ENCODE data around the gene DRICH1. TPM values are rescaled to one million over a fixed set of nuclear protein-coding genes. Genes with fewer than 3 reads are reported as not detected.
"Not testable (repeated sequence)": the region's sequence is repeated elsewhere in the genome, so short reads cannot be mapped to it uniquely, and the experiment has no call there.

DRICH1 gene
- total RNA-seq, 1 experiment from 2014 or later = not detected

GRCh38 chr22:23628056-23628743 lies 3.9 kb downstream of the DRICH1 start:
- POLR2A ChIA-PET; H3K4me3 ChIP-seq (ENCODE audit: low read depth in 2 of 2, low read length in 2 of 2); ATAC-seq; H3K36me3 ChIP-seq (ENCODE audit: control insufficient read depth, insufficient read depth, low read length); H3K9me3 ChIP-seq (ENCODE audit: control insufficient read depth, insufficient read depth, low read depth, low read length); CTCF ChIA-PET; H3K4me1 ChIP-seq (ENCODE audit: control insufficient read depth, insufficient read depth, low read length); in situ Hi-C loops (cut with HindIII; ENCODE audit: low pct_unique_long_range_greater_than_20kb, low sequenced_read_pairs); H3K27ac ChIP-seq (ENCODE audit: low read length); DNase-seq (ENCODE audit: low read depth, low spot score); H3K27me3 ChIP-seq (ENCODE audit: control insufficient read depth, insufficient read depth, low read length); BruUV-seq (replicated peaks): not testable (repeated sequence)
- intact Hi-C loops (cut with micrococcal nuclease; ENCODE audit: unreplicated experiment) = loop anchor here (10.0 kb wide), 1 partner anchor 217 kb away; no protein-coding TSS in a partner anchor

GRCh38 chr22:23627401-23628055 lies 4.6 kb downstream of the DRICH1 start:
- H3K9me3 ChIP-seq (ENCODE audit: control insufficient read depth, insufficient read depth, low read depth, low read length); H3K27me3 ChIP-seq (ENCODE audit: control insufficient read depth, insufficient read depth, low read length); H3K27ac ChIP-seq (ENCODE audit: low read length); CTCF ChIA-PET; H3K36me3 ChIP-seq (ENCODE audit: control insufficient read depth, insufficient read depth, low read length); H3K4me3 ChIP-seq (ENCODE audit: low read depth in 2 of 2, low read length in 2 of 2); H3K4me1 ChIP-seq (ENCODE audit: control insufficient read depth, insufficient read depth, low read length); POLR2A ChIA-PET; BruUV-seq (replicated peaks); in situ Hi-C loops (cut with HindIII; ENCODE audit: low pct_unique_long_range_greater_than_20kb, low sequenced_read_pairs): not testable (repeated sequence)
- peak; percentile 64 for TF ChIP-seq CTCF (IDR thresholded peaks at IDR 0.05)
- ATAC-seq (peak; percentile 80), DNase-seq (ENCODE audit: low read depth, low spot score) (peak; percentile 5)
- intact Hi-C loops (cut with micrococcal nuclease; ENCODE audit: unreplicated experiment) = loop anchor here (10.0 kb wide), 1 partner anchor 217 kb away; no protein-coding TSS in a partner anchor

GRCh38 chr22:23626286-23626975 lies 5.7 kb downstream of the DRICH1 start:
- POLR2A ChIA-PET = no interaction called here
- BruUV-seq (replicated peaks) = no TSS peak
- intact Hi-C loops (cut with micrococcal nuclease; ENCODE audit: unreplicated experiment) = loop anchor here (10.0 kb wide), 1 partner anchor 218 kb away; no protein-coding TSS in a partner anchor

More at GRCh38 chr22:23626286-23626975, 5.7 kb downstream of the DRICH1 start:
- Histone ChIP-seq H3K36me3 (ENCODE audit: control insufficient read depth, insufficient read depth, low read length) (no peaks in the 10 kb centered on the region), H3K9me3 (ENCODE audit: control insufficient read depth, insufficient read depth, low read depth, low read length) (no peaks in the 10 kb centered on the region), H3K27ac (ENCODE audit: low read length) (no peak overlapping the region), H3K4me1 (ENCODE audit: control insufficient read depth, insufficient read depth, low read length) (no peaks in the 10 kb centered on the region), H3K27me3 (ENCODE audit: control insufficient read depth, insufficient read depth, low read length) (no peaks in the 10 kb centered on the region), H3K4me3 (ENCODE audit: low read depth in 2 of 2, low read length in 2 of 2) (no peak overlapping the region)
- in situ Hi-C loops (cut with HindIII; ENCODE audit: low pct_unique_long_range_greater_than_20kb, low sequenced_read_pairs) = no loop called here
- ATAC-seq = no peak
- TF ChIP-seq CTCF (IDR thresholded peaks at IDR 0.05) = no peak
- TF ChIP-seq SIN3A (IDR thresholded peaks at IDR 0.05; ENCODE audit: borderline replicate concordance, insufficient read depth, low read depth, low read length) = no peak
- TF ChIP-seq REST (IDR thresholded peaks at IDR 0.05; ENCODE audit: insufficient read depth in 1 of 2, low read depth in 2 of 2, low read length in 1 of 2) = no peak
- TF ChIP-seq POLR2AphosphoS5 (IDR thresholded peaks at IDR 0.05; ENCODE audit: low read depth, low read length) = no peak
- no peak for TF ChIP-seq TCF7L2 (IDR thresholded peaks at IDR 0.05; ENCODE audit: low read depth, low read length)
- no peak for DNase-seq (ENCODE audit: low read depth, low spot score)
- CTCF ChIA-PET = no interaction called here
